IMR-90 (cell line): ENCODE measurements around the gene SLC35F3. TPM values are rescaled to one million over a fixed set of nuclear protein-coding genes. Genes with fewer than 3 reads are reported as not detected.

Experiments used
- ATAC-seq: fragments of 200-7000 bp; cut with Tn5 transposase; 2 replicates; pipeline ENCODE4 v1.9.1; 2020; ENCODE audit warnings: low read depth, mild to moderate bottlenecking, moderate library complexity
- BruUV-seq: library from RNA; stranded (reverse); fragments of 400-500 nt; replicated peaks from 2 replicates; lab custom pipeline; 2021; lab: Mats Ljungman, UMichigan
- CTCF ChIA-PET: fragments of 300-600 bp; formaldehyde crosslinking; extraction: SDS; loops from one replicate; lab custom pipeline; 2021; ENCODE audit warnings: antibody characterized with exemption; lab: Yijun Ruan, JAX
- POLR2A ChIA-PET: fragments of 300-600 bp; sonication (Branson Sonifier 250); formaldehyde crosslinking; loops from one replicate; lab custom pipeline; 2022; ENCODE audit warnings: antibody characterized with exemption; ENCODE audit not compliant: unreplicated experiment; lab: Charles Lee
- DNase-seq: peaks from one replicate; pipeline ENCODE4 v3.0.0; 2013
- H2AFZ ChIP-seq: replicated peaks from 2 replicates; pipeline ENCODE3; 2013; ENCODE audit warnings: low read length, mild to moderate bottlenecking; ENCODE audit not compliant: poor library complexity
- H2AK5ac ChIP-seq: 2 replicates; pipeline ENCODE4 v1.6.1; 2013; ENCODE audit warnings: low read depth, low read length, inconsistent platforms
- H2AK9ac ChIP-seq: replicated peaks from 2 replicates; pipeline ENCODE3; 2013; ENCODE audit warnings: mild to moderate bottlenecking, low read depth, low read length, moderate library complexity; ENCODE audit not compliant: poor library complexity
- H2BK120ac ChIP-seq: 2 replicates; pipeline ENCODE4 v1.6.1; 2013; ENCODE audit warnings: low read depth, low read length, inconsistent platforms
- H2BK15ac ChIP-seq: 3 replicates; pipeline ENCODE4 v1.6.1; 2013; ENCODE audit warnings: low read depth, low read length, inconsistent platforms
- H2BK20ac ChIP-seq: 2 replicates; pipeline ENCODE4 v1.6.1; 2013; ENCODE audit warnings: low read depth, mild to moderate bottlenecking, inconsistent platforms, low read length, moderate library complexity
- H2BK5ac ChIP-seq: 2 replicates; pipeline ENCODE4 v1.6.1; 2013; ENCODE audit warnings: mild to moderate bottlenecking, low read depth, low read length, inconsistent platforms; ENCODE audit not compliant: poor library complexity, severe bottlenecking
- H3K14ac ChIP-seq: replicated peaks from 2 replicates; pipeline ENCODE4 v1.6.1; 2013; ENCODE audit warnings: low read depth, low read length, inconsistent platforms
- H3K18ac ChIP-seq: 2 replicates; pipeline ENCODE4 v1.6.1; 2013; ENCODE audit warnings: low read depth, low read length, control low read depth
- H3K23ac ChIP-seq: 2 replicates; pipeline ENCODE4 v1.6.1; 2013; ENCODE audit warnings: low read depth, low read length, inconsistent platforms
- H3K27ac ChIP-seq: 2 replicates; pipeline ENCODE4 v1.5.1; 2013; ENCODE audit warnings: mild to moderate bottlenecking, control low read depth, low read length; ENCODE audit not compliant: insufficient read depth
- H3K27me3 ChIP-seq: 2 replicates; pipeline ENCODE4 v1.6.1; 2013; ENCODE audit warnings: low read length; ENCODE audit not compliant: control insufficient read depth, insufficient read depth
- H3K36me3 ChIP-seq: 2 replicates; pipeline ENCODE4 v1.6.1; 2013; ENCODE audit warnings: low read length, mixed read lengths; ENCODE audit not compliant: control insufficient read depth, insufficient read depth
- H3K4ac ChIP-seq: 2 replicates; pipeline ENCODE4 v1.6.1; 2013; ENCODE audit warnings: low read depth, low read length, inconsistent platforms
- H3K4me1 ChIP-seq: 2 replicates; pipeline ENCODE4 v1.6.1; 2013; ENCODE audit warnings: low read length, mixed read lengths; ENCODE audit not compliant: control insufficient read depth, insufficient read depth
- H3K4me2 ChIP-seq: 2 replicates; pipeline ENCODE4 v1.6.1; 2013; ENCODE audit warnings: low read depth, mild to moderate bottlenecking, control low read depth, low read length, moderate library complexity
- H3K4me3 ChIP-seq: 2 replicates; pipeline ENCODE4 v1.5.1; 2013; ENCODE audit warnings: low read depth, mild to moderate bottlenecking, control low read depth, low read length, moderate library complexity; ENCODE audit not compliant: insufficient read depth
- H3K56ac ChIP-seq: 2 replicates; pipeline ENCODE4 v1.6.1; 2013; ENCODE audit warnings: low read length, inconsistent platforms; ENCODE audit not compliant: insufficient read depth; ENCODE audit errors: extremely low read depth
- H3K79me1 ChIP-seq, 2 experiments: 2 replicates each; pipeline ENCODE4 v1.6.1; 2013; ENCODE audit warnings: low read length in 2 of 2, inconsistent platforms in 1 of 2, low read depth in 1 of 2
- H3K9ac ChIP-seq: 2 replicates; pipeline ENCODE4 v1.6.1; 2013; ENCODE audit warnings: low read depth, low read length, control low read depth
- H3K9me1 ChIP-seq: 2 replicates; pipeline ENCODE4 v1.6.1; 2013; ENCODE audit warnings: low read length, inconsistent platforms; ENCODE audit not compliant: insufficient read depth
- H3K9me3 ChIP-seq: 2 replicates; pipeline ENCODE4 v1.6.1; 2013; ENCODE audit warnings: low read length; ENCODE audit not compliant: control insufficient read depth, insufficient read depth
- H4K20me1 ChIP-seq: 2 replicates; pipeline ENCODE4 v1.6.1; 2013; ENCODE audit warnings: low read length, inconsistent platforms; ENCODE audit not compliant: insufficient read depth
- H4K5ac ChIP-seq: 2 replicates; pipeline ENCODE4 v1.6.1; 2013; ENCODE audit warnings: mild to moderate bottlenecking, low read depth, low read length, control low read depth
- H4K8ac ChIP-seq, 2 experiments: 2 replicates each; pipeline ENCODE4 v1.6.1; 2013; ENCODE audit warnings: low read depth in 2 of 2, low read length in 2 of 2, control low read depth in 1 of 2, inconsistent platforms in 1 of 2
- H4K91ac ChIP-seq: 2 replicates; pipeline ENCODE4 v1.6.1; 2013; ENCODE audit warnings: low read depth, low read length, inconsistent platforms; ENCODE audit not compliant: insufficient read depth
- BHLHE40 ChIP-seq: fragments of 150-350 bp; IDR thresholded peaks from 2 replicates; pipeline ENCODE4 v1.6.1; 2016; ENCODE audit warnings: mild to moderate bottlenecking, low read depth, low read length
- CEBPB ChIP-seq: IDR thresholded peaks from 2 replicates; pipeline ENCODE4 v1.6.1; 2012; ENCODE audit warnings: low read depth, low read length, improper control_type of control experiment
- CHD1 ChIP-seq: IDR thresholded peaks from 2 replicates; pipeline ENCODE4 v1.6.1; 2012; ENCODE audit warnings: low read depth, low read length, improper control_type of control experiment
- FOS ChIP-seq: fragments of 150-350 bp; IDR thresholded peaks from 2 replicates; pipeline ENCODE4 v1.6.1; 2016; ENCODE audit warnings: low read depth, low read length
- MAFK ChIP-seq: IDR thresholded peaks from 2 replicates; pipeline ENCODE4 v1.6.1; 2012; ENCODE audit warnings: low read depth, low read length, improper control_type of control experiment
- MAZ ChIP-seq: IDR thresholded peaks from 2 replicates; pipeline ENCODE4 v1.6.1; 2012; ENCODE audit warnings: low read depth, mild to moderate bottlenecking, low read length, improper control_type of control experiment, moderate library complexity, borderline replicate concordance
- MXI1 ChIP-seq: IDR thresholded peaks from 2 replicates; pipeline ENCODE4 v1.6.1; 2012; ENCODE audit warnings: low read depth, mild to moderate bottlenecking, low read length, moderate library complexity, borderline replicate concordance
- NFE2L2 ChIP-seq: fragments of 150-350 bp; IDR thresholded peaks from 2 replicates; pipeline ENCODE4 v1.6.1; 2016; ENCODE audit warnings: low read depth, mild to moderate bottlenecking, low read length
- POLR2A ChIP-seq: IDR thresholded peaks from 2 replicates; pipeline ENCODE4 v1.6.1; 2012; ENCODE audit warnings: mild to moderate bottlenecking, low read depth, low read length
- RAD21 ChIP-seq: IDR thresholded peaks from 2 replicates; pipeline ENCODE4 v1.6.1; 2012; ENCODE audit warnings: low read length, improper control_type of control experiment
- RCOR1 ChIP-seq: IDR thresholded peaks from 2 replicates; pipeline ENCODE4 v1.6.1; 2012; ENCODE audit warnings: mild to moderate bottlenecking, low read length, improper control_type of control experiment; ENCODE audit not compliant: insufficient replicate concordance
- RFX5 ChIP-seq: IDR thresholded peaks from 2 replicates; pipeline ENCODE4 v1.8.0; 2012; ENCODE audit warnings: low read depth, mild to moderate bottlenecking, low read length, moderate library complexity
- SMC3 ChIP-seq: fragments of 150-350 bp; IDR thresholded peaks from 2 replicates; pipeline ENCODE4 v1.6.1; 2016; ENCODE audit warnings: low read depth, mild to moderate bottlenecking, antibody characterized with exemption, low read length, moderate library complexity
- WGBS, 2 experiments: methylation state at CpG; one replicate each; pipeline versions ENCODE4 v1.1.5 to v1.1.7; 2013; ENCODE audit warnings: missing lambda C conversion rate in 2 of 2; ENCODE audit not compliant: insufficient read length in 1 of 2; ENCODE audit errors: extremely low coverage in 2 of 2; 5-methylcytosine and 5-hydroxymethylcytosine counted together
- dilution Hi-C: fragments of 300-500 bp; cut with HindIII; formaldehyde crosslinking; loops from one replicate; pipeline ENCODE4 v1.14.3; 2018; ENCODE audit warnings: low sequenced_read_pairs; ENCODE audit not compliant: unreplicated experiment
- in situ Hi-C: fragments of 300-500 bp; cut with MboI; formaldehyde crosslinking; loops from 3 replicates; pipeline ENCODE4 v1.14.3; 2019; ENCODE audit warnings: low sequenced_read_pairs, inconsistent platforms, mixed read lengths
- intact Hi-C: fragments of 100-400 bp; cut with micrococcal nuclease; formaldehyde crosslinking; loops from 2 replicates; pipeline ENCODE4 v1.10.0; 2022
- polyA plus RNA-seq, 3 experiments: library from polyadenylated mRNA; depleted of rRNA; stranded (reverse); fragments of >200 nt; gene quantifications; 2 replicates each; pipeline ENCODE4 v1.2.3, GENCODE V29; 2012; ENCODE audit warnings: low replicate concordance in 1 of 3
- total RNA-seq: library from RNA; depleted of rRNA; stranded (reverse); fragments of >200 nt; gene quantifications from 2 replicates; pipeline ENCODE4 v1.2.3, GENCODE V29; 2012
- TF ChIP-seq, protein P1 (sequence below): fragments of 150-350 bp; IDR thresholded peaks from 2 replicates; pipeline ENCODE4 v1.6.1; 2017; ENCODE audit warnings: mild to moderate bottlenecking, antibody characterized with exemption, low read length, low read depth
- TF ChIP-seq, protein P2 (sequence below): fragments of 150-350 bp; IDR thresholded peaks from 2 replicates; pipeline ENCODE4 v1.6.1; 2016; ENCODE audit warnings: low read depth, mild to moderate bottlenecking, low read length, moderate library complexity, borderline replicate concordance

Gene SLC35F3
- total and polyA plus RNA-seq, 2 of the 4 experiments (the other 2 are of a cell fraction) = under 0.01 to 0.17 TPM

DNA sequence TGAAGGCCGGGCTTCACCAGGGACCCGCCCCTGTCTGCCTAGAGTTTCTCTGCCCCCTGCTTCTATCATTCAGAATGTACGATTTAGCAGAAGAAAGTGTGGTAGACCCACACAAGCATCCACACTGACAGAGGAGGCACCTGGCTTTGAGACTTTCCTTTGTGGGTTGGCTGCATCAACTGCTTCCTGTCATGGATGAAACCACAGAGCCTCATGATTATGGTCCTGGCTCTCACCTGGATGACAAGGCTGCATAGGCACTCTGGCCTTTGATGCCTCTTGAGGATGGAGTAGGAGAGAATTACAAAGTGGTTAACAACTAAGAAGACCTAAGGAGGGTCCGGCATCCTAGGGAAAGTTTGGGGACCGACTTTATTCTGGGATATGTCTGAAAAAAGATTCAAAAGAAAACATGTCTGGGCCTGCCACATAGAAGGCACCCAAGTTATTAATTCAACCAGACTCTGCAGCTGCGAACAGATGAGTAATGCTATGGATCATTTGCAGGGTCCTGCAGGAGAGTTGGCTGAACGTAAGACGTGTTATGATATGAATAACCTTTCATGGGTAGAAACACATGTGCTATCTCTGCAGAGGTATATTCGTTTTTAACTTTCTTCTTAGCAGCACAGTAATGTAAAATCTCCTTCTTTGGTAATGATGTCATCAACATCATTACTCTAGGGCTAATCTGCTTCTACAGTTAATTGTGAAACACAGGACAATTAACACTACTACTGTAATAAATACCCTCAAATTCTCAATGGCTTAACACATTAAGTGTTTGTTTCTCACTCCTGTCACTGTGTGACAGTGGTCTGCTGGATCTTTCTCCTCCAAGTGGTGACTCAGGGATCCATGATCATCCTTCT, 136.2 kb downstream of the SLC35F3 start:
- Histone ChIP-seq H4K20me1 (no peaks in the 10 kb centered on the region), H3K18ac (no peak overlapping the region), H3K79me1 (no peaks in the 10 kb centered on the region), H3K14ac (no peak overlapping the region), H3K9me1 (no peaks in the 10 kb centered on the region), H2BK5ac (no peak overlapping the region), H4K91ac (no peak overlapping the region), H3K4ac (no peak overlapping the region), H2BK120ac (no peak overlapping the region), H2AFZ (no peak overlapping the region), H2BK20ac (no peak overlapping the region), H3K36me3 (no peaks in the 10 kb centered on the region), H4K5ac (no peak overlapping the region), H3K4me2 (no peak overlapping the region), H4K8ac (no peak overlapping the region), H3K9me3 (peaks cover 12% of the 10 kb centered on the region), H2AK5ac (no peak overlapping the region), H2BK15ac (no peak overlapping the region), H3K56ac (no peak overlapping the region), H3K23ac (no peak overlapping the region), H2AK9ac (no peak overlapping the region), H3K4me3 (no peak overlapping the region), H3K27me3 (no peaks in the 10 kb centered on the region), H3K9ac (no peak overlapping the region), H3K27ac (no peak overlapping the region), H3K4me1 (no peaks in the 10 kb centered on the region)
- BruUV-seq = no TSS peak
- ChIA-PET POLR2A (no interaction called here), CTCF (no interaction called here)
- ATAC-seq (no peak), DNase-seq (no peak)
- in situ Hi-C loops = no loop called here
- dilution Hi-C loops = no loop called here
- intact Hi-C loops = no loop called here
- no CpG with 5 or more reads among the region's 9 CpGs for WGBS, 2 experiments
- TF ChIP-seq MAZ = no peak
- TF ChIP-seq RFX5 = no peak
- TF ChIP-seq MAFK = no peak
- no peak for TF ChIP-seq CHD1
- TF ChIP-seq RAD21 = no peak
- no peak for TF ChIP-seq MXI1
- TF ChIP-seq RCOR1 = no peak
- TF ChIP-seq POLR2A = no peak
- no peak for TF ChIP-seq SMC3
- TF ChIP-seq, protein P1, sequence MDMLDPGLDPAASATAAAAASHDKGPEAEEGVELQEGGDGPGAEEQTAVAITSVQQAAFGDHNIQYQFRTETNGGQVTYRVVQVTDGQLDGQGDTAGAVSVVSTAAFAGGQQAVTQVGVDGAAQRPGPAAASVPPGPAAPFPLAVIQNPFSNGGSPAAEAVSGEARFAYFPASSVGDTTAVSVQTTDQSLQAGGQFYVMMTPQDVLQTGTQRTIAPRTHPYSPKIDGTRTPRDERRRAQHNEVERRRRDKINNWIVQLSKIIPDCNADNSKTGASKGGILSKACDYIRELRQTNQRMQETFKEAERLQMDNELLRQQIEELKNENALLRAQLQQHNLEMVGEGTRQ = no peak
- TF ChIP-seq, protein P2, sequence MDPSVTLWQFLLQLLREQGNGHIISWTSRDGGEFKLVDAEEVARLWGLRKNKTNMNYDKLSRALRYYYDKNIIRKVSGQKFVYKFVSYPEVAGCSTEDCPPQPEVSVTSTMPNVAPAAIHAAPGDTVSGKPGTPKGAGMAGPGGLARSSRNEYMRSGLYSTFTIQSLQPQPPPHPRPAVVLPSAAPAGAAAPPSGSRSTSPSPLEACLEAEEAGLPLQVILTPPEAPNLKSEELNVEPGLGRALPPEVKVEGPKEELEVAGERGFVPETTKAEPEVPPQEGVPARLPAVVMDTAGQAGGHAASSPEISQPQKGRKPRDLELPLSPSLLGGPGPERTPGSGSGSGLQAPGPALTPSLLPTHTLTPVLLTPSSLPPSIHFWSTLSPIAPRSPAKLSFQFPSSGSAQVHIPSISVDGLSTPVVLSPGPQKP = no peak
- TF ChIP-seq FOS = no peak
- no peak for TF ChIP-seq BHLHE40
- TF ChIP-seq NFE2L2 = no peak
- no peak for TF ChIP-seq CEBPB
